Glomerular visceral epithelial cell (primary cell): Measurements from ENCODE around the gene GALM.

ENCODE experiments used
- DNase-seq: peaks from one replicate; pipeline ENCODE4 v3.0.0-alpha.2; 2016; ENCODE audit errors: extremely low spot score

Gene GALM

DNA sequence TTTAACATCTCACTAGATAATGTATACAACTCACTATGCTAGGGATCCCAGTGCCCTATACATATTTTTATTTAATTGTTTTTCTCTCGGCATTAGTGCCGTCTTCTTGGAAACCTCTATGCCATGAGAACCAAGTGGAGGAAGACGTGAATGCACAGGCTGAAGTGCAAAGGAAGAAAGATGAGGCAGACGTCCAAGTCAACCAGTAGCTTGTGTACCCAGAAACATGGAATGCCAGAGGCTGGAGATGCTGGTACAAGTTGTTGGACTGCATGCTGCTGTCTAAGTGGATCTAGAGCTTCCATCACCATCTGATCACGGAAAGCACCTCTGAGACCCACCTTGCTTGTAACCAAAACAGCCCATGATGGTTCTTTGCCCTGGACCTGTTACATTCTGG lies 99.6 kb downstream of the GALM start:
- DNase-seq: no peak

- DNase-seq: peak; percentile 76
These were observed 105.7 kb downstream of the GALM start for GRCh38 chr2:38771632-38772031.

- DNase-seq: no peak
These were observed 109.4 kb downstream of the GALM start for GRCh38 chr2:38775097-38775920.

DNA sequence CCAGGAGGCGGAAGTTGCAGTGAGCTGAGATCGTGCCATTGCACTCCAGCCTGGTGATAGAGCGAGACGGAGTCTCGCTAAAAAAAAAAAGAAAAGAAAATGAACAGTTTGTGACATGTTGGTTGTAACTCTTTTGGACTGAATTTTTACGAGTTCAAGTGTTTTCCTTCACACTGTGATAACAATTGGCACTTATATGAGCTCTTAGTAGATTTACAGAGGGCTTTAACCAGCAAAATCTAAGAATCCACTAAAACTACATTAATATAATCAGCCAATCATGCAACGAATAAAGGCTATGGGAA lies 110.0 kb downstream of the GALM start:
- DNase-seq: no peak

GRCh38 chr2:38776531-38776930 lies 110.6 kb downstream of the GALM start:
- DNase-seq: no peak

DNA sequence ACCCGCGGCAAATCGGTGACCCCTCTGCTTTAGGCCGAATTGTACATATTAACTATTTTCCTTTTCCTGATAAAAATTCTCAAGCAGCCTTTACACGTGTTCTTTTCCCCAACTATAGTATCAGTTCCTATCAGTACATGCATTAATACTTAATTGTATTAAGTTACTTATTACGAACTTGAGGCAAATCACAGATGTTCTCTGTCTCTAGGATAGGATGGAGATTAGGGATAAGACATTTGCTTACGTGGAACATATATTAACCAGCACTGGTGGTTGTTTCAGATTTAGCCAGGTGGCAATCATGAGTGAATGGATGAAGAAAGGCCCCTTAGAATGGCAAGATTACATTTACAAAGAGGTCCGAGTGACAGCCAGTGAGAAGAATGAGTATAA lies 112.8 kb downstream of the GALM start:
- no peak for DNase-seq

DNA sequence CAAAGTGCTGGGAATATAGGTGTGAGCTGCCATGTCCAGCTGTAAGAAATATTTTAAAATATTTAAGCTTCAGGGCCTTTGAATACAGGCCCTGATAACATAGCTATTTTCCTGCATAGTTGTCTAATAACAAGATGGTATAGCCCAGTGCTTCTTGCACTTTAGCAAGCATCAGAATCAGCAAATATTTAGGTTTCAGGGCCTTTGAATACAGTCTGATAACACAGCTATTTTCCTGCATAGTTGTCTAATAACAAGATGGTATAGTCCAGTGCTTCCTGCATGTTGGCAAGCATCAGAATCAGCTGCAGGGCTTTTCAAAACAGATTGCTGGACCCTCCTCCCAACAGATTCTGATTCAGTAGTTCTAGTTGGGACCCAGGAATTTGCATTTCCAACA lies 117.7 kb downstream of the GALM start:
- DNase-seq: no peak
